ENCODE measurements around the gene LBHD2. TPM values are rescaled to one million over a fixed set of nuclear protein-coding genes. Genes with fewer than 3 reads are reported as not detected.

LBHD2 gene
- total RNA-seq, 1 experiment from 2014 or later, result not detected

GRCh38 chr14:103078860-103079587 lies 5.0 kb upstream of the LBHD2 start:
- no TSS peak for BruUV-seq (replicated peaks)
- H3K4me3 ChIP-seq (ENCODE audit: low read depth in 2 of 2, low read length in 2 of 2), result no peak overlapping the region
- TF ChIP-seq TCF7L2 (IDR thresholded peaks at IDR 0.05; ENCODE audit: low read depth, low read length), result no peak
- no peak for TF ChIP-seq SIN3A (IDR thresholded peaks at IDR 0.05; ENCODE audit: borderline replicate concordance, insufficient read depth, low read depth, low read length)
- TF ChIP-seq, protein P1, sequence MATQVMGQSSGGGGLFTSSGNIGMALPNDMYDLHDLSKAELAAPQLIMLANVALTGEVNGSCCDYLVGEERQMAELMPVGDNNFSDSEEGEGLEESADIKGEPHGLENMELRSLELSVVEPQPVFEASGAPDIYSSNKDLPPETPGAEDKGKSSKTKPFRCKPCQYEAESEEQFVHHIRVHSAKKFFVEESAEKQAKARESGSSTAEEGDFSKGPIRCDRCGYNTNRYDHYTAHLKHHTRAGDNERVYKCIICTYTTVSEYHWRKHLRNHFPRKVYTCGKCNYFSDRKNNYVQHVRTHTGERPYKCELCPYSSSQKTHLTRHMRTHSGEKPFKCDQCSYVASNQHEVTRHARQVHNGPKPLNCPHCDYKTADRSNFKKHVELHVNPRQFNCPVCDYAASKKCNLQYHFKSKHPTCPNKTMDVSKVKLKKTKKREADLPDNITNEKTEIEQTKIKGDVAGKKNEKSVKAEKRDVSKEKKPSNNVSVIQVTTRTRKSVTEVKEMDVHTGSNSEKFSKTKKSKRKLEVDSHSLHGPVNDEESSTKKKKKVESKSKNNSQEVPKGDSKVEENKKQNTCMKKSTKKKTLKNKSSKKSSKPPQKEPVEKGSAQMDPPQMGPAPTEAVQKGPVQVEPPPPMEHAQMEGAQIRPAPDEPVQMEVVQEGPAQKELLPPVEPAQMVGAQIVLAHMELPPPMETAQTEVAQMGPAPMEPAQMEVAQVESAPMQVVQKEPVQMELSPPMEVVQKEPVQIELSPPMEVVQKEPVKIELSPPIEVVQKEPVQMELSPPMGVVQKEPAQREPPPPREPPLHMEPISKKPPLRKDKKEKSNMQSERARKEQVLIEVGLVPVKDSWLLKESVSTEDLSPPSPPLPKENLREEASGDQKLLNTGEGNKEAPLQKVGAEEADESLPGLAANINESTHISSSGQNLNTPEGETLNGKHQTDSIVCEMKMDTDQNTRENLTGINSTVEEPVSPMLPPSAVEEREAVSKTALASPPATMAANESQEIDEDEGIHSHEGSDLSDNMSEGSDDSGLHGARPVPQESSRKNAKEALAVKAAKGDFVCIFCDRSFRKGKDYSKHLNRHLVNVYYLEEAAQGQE (IDR thresholded peaks at IDR 0.05; ENCODE audit: insufficient read depth in 1 of 2, low read depth in 2 of 2, low read length in 1 of 2), result no peak
- no peak for TF ChIP-seq POLR2AphosphoS5 (IDR thresholded peaks at IDR 0.05; ENCODE audit: low read depth, low read length)
- TF ChIP-seq, protein P2, sequence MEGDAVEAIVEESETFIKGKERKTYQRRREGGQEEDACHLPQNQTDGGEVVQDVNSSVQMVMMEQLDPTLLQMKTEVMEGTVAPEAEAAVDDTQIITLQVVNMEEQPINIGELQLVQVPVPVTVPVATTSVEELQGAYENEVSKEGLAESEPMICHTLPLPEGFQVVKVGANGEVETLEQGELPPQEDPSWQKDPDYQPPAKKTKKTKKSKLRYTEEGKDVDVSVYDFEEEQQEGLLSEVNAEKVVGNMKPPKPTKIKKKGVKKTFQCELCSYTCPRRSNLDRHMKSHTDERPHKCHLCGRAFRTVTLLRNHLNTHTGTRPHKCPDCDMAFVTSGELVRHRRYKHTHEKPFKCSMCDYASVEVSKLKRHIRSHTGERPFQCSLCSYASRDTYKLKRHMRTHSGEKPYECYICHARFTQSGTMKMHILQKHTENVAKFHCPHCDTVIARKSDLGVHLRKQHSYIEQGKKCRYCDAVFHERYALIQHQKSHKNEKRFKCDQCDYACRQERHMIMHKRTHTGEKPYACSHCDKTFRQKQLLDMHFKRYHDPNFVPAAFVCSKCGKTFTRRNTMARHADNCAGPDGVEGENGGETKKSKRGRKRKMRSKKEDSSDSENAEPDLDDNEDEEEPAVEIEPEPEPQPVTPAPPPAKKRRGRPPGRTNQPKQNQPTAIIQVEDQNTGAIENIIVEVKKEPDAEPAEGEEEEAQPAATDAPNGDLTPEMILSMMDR (IDR thresholded peaks at IDR 0.05), result no peak
- in situ Hi-C loops (cut with HindIII; ENCODE audit: low pct_unique_long_range_greater_than_20kb, low sequenced_read_pairs), result no loop called here
- no peaks in the 10 kb centered on the region for H3K27me3 ChIP-seq (ENCODE audit: control insufficient read depth, insufficient read depth, low read length)
- H3K27ac ChIP-seq (ENCODE audit: low read length), result no peak overlapping the region
- H3K4me1 ChIP-seq (ENCODE audit: control insufficient read depth, insufficient read depth, low read length), result peaks cover 10% of the 10 kb centered on the region
- intact Hi-C loops (cut with micrococcal nuclease; ENCODE audit: unreplicated experiment), result loop anchor here (10.0 kb wide), 1 partner anchor 106 kb away; no protein-coding TSS in a partner anchor
- no peak for ATAC-seq
- no peak for DNase-seq (ENCODE audit: low read depth, low spot score)
- H3K36me3 ChIP-seq (ENCODE audit: control insufficient read depth, insufficient read depth, low read length), result no peaks in the 10 kb centered on the region
- ChIA-PET POLR2A (no interaction called here), CTCF (interaction anchor here (0.6 kb wide), 1 partner anchor 297 kb away, joined by 8 read pairs; no protein-coding TSS in a partner anchor)
- H3K9me3 ChIP-seq (ENCODE audit: control insufficient read depth, insufficient read depth, low read depth, low read length), result no peaks in the 10 kb centered on the region

DNA sequence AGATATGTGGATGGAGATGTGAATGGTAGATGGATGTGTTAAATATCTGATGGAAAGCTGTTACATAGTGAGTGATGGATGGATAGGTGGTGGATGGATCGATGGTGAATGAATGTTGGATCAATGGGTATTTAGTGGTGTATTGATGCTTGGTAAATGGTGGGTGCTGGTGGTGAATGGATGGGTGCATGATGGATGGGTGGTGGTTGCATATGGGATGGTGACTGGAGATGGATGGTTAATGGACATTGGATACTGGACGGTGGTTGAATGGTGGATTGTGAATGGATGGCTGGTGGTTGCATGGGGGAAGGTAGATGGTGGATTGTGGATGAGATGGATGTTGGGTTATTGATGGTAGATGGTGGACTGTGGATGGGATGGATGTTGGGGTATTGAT lies 2.1 kb upstream of the LBHD2 start:
- H3K4me3 ChIP-seq (ENCODE audit: low read depth in 2 of 2, low read length in 2 of 2), result no peak overlapping the region
- no peaks in the 10 kb centered on the region for H3K36me3 ChIP-seq (ENCODE audit: control insufficient read depth, insufficient read depth, low read length)
- ATAC-seq (no peak), DNase-seq (ENCODE audit: low read depth, low spot score) (no peak)
- no TSS peak for BruUV-seq (replicated peaks)
- in situ Hi-C loops (cut with HindIII; ENCODE audit: low pct_unique_long_range_greater_than_20kb, low sequenced_read_pairs), result no loop called here
- CTCF ChIA-PET, result no interaction called here
- TF ChIP-seq POLR2AphosphoS5 (IDR thresholded peaks at IDR 0.05; ENCODE audit: low read depth, low read length) (no peak), SIN3A (IDR thresholded peaks at IDR 0.05; ENCODE audit: borderline replicate concordance, insufficient read depth, low read depth, low read length) (no peak)
- H3K9me3 ChIP-seq (ENCODE audit: control insufficient read depth, insufficient read depth, low read depth, low read length), result no peaks in the 10 kb centered on the region
- H3K27ac ChIP-seq (ENCODE audit: low read length), result no peak overlapping the region
- intact Hi-C loops (cut with micrococcal nuclease; ENCODE audit: unreplicated experiment), result no loop called here
- POLR2A ChIA-PET, result no interaction called here
- no peaks in the 10 kb centered on the region for H3K4me1 ChIP-seq (ENCODE audit: control insufficient read depth, insufficient read depth, low read length)
- H3K27me3 ChIP-seq (ENCODE audit: control insufficient read depth, insufficient read depth, low read length), result no peaks in the 10 kb centered on the region

Measured in Panc1 (cell line).